Hindlimb muscle (tissue), 1 donor: ENCODE data around the gene CCDC60. TPM values are rescaled to one million over a fixed set of nuclear protein-coding genes. Genes with fewer than 3 reads are reported as not detected.

Experiments
- DNase-seq: peaks from one replicate; pipeline ENCODE4 v3.0.0-alpha.2; 2013
- polyA plus RNA-seq: library from polyadenylated mRNA; unstranded; fragments of 120-200 nt; gene quantifications from one replicate; pipeline ENCODE4 v1.2.1, GENCODE V29; 2013; ENCODE audit not compliant: insufficient read length

Gene CCDC60, protein sequence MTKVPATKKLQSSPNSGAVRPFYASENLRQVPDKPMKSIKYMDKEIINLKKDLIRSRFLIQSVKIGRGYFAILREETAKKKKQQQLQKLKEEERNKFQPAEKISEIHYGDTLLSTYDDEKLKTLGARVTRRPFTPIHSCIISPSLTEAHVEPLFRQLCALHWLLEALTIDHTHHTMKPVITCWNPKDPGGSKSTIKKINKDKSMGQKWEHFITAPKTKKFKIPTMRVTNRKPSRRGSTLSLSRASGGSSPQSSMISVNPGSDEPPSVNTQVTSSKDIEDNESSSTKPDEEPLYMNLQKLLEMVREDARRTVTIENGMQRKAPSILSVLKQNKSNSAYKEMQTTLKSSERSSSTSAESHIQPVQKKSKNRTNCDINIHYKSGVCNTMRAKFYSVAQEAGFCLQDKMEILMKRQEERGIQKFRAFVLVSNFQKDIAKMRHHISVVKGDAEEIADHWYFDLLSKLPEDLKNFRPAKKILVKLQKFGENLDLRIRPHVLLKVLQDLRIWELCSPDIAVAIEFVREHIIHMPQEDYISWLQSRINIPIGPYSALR
- polyA plus RNA-seq = not detected

DNA sequence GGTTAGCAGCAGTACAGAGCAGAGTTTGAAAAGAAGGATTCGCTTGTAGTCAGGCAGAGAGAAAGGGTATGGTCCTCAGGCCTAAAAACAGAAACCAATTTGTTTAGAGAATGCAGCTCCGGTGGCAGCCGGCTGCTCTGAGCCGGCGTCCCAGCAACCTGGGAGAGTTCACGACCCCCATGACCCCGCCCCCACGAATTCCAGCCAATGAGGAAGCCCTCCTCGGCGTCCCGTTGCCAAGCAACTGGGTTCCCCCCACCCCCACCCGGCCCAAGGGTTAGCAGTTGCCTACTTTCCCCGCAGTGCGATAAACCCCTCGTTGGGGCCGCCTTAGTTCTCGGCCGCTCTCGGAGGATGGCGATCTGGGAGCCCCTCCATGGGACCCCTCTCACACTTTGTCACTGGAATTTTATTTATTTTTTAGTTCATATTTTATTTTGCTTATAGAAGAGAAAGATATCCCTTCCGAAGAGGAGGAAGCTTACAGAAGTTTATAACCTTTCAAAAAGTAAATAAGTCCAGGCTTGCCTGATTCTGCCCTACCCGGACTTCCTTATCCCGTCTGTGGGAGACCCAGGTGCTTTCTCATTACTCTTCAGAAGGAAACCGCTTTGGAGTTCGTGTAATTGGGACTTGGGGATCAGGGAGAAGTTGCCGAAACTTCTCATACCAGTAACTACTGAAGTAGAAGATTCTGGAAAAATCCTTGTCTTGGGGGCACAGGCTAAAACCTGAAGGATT lies at the start of gene CCDC60:
Gene CCDC60 (plus strand): TSS at position 300 of the 741 bp plus-strand sequence. CDS start 448 bp downstream, outside the sequence.
- no peak for DNase-seq

DNA sequence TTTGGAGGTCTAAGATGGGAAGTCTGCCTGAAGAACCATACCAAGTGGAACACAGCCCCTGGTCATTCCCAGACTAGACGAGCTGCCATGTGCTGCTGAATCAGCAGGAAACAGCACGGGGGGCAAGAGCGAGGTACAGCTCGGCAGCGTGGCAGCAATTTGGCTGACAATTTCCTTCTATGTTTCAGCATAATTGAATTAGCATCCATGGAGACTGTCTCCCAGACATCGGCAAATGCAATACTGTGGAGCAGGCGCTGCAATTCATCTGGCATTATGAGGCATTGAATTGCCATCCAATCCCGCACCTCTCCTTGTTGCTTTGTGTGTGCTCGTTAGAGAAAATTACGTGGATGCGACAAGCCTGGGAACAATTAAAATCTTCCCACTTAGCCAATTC lies 46.0 kb upstream of the CCDC60 start:
- DNase-seq = no peak

DNA sequence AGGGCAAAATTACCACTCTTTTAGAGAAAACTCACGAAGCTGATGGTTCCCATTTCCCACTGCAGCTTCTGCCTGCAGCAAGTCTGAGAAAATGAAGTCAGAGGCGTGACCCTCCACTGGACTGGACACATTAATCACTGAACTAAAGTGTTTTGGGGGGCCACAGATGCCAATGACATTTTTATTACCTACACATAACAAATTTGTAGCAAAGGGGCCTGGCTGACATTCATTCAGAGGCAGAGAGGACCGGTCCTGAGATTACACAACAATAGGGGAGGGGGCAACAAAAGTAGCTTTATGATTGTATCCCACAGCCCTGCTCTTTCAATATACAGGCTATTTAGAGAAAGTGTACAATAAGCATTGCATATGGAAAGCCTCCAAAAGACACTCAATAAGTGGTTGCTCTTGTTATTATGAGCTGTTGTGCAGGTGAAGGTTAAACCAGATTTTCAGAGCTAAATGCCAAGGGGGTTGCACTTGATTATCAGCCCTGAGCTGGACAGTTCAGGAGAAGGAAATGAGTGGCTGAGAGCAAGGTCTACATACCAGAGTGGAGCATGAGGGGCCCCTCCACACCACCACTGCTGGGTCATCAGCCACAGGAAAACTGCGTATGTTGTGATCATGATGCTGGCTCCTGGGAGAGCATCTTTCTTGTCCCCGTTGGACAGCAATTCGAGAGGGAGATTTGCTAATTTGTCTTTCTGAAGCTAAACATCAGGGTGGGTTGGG lies 41.5 kb upstream of the CCDC60 start:
- no peak for DNase-seq

DNA sequence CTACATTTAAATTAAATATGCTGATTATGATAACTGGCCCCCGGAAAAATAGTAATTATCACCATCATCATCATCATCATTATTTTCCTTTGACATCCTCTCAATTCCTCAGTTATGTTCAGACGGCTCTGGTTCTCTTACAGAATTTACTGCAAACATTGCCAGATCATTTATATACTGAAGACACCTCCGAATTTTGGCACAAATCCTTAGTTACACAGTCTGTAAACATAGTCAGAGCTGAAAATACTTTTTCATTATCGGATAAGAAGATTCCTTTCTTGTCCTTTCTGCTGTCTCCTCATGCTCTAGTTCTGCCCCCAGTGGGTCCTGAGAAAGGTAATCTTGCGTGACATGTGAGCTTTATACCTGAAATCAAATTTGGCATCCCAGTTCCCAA lies 40.3 kb upstream of the CCDC60 start:
- DNase-seq = no peak

DNA sequence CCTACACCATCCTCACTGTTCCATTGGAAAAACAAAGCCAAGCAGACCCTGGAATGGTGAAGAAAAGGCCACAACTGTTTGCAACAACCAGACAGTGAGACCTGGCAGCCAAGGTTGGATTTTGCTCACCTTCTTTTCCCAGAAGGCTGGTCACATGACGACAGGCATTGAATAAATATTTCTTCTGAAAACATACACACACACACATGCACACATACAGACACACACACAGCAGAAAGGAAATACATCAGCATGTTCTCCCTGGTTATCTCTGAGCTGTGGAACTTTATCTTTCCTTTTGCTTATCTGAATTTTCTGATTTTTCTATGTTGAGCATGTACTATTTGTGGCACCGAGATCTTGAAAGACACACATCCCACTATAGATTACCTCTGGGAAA lies 38.0 kb upstream of the CCDC60 start:
- no peak for DNase-seq

DNA sequence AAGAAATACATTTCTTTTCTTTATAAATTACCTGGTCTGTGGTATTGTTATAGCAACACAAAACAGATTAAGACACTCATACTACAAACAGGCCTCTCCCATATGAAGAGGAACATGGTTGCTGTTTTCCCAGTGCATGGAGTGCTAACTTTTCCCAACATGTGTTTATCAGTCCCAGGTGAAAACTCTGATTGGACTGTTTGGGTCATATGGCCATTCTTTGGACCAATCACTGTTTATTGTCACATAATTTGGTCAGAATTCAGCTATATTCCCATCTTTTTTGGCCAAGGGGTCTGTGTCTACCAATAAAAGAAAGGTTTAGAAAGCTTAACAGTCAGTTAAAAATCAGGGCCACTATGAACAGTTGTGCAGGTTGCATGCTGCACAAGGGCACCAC lies 35.4 kb upstream of the CCDC60 start:
- DNase-seq = no peak

DNA sequence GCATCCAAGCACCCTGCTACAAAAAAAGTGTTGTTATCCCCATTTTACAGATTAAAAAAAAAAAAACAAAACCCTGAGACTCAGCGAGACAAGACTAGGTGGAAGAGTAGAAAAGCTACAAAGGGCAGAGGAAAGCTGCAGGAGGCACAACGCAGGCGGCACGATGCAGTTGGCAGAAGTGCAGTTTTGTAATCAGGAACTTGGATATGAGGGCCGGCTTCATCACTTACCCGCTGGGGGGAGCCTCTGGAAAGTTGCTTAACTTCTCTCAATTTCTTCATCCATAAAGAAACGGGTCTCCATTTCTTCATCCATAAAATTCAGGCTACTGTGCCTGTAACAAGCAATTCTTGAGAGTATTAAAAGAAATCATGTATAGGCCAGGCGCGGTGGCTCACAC lies 33.1 kb upstream of the CCDC60 start:
- no peak for DNase-seq

DNA sequence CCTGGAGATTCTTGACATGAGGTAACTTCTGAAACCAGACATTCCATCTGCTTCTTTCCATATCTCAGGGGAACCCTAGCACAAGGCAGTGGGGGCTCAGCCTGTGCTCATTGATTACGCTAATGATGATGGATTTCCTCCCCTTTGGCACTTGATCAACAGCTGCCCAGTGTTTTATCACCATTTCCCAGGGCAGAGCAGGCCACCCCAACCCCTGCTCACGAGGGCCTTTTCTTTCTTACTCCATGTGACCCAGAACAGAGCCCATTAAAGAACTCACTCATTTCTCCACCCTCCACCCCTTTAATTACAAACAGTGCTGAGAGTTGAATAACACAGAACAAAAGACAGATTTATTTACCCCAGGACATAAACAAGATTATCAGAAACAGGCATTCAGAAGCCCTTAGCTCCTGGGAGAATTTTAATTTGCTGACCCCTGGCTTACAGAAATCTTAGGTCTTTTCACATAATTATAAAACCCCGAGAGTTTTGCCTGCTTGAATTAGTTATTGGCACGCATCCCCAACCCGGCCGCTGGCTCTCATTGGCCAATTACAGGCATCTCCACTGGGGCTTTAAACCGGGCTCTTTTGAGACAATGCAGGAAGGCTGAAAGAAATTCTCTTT lies 32.0 kb upstream of the CCDC60 start:
- DNase-seq = no peak

DNA sequence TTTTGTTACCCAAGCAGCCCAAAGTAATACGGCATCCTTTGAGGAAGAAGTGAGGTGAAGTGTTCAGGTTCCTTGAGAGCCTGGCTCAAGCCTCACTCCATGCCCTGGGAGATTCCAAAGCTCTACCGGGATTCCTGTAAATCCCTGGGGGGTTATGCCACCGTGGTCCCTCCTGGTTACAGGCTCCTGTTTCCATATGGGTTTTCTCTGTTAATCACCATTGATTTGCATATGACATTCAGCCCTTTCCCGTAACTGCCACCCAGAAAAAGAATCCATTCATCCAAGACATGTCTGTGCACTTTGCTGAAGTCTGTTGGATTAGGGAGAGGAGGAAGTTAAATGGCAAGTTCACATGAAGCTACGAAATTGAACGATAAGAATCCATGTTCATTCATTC lies 27.9 kb upstream of the CCDC60 start:
- DNase-seq = no peak

DNA sequence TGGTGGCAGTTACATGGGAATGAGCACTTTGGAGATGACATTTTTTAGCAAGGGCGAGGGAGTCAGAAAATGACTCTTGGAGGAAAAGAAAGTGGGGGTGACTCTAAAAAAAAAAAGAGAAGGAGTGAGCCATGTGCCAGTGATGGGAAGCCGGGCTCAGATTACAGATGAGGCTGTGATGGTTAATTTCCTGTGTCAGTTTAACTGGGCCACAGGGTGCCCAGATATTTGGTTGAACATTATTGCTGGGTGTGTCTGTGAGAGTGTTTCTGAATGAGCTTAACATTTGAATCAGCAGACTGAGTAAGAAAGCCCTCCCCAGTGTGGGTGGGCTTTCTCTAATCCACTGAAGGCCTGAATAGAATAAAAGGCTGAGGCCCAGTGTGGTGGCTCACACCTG lies 26.8 kb upstream of the CCDC60 start:
- DNase-seq = no peak

DNA sequence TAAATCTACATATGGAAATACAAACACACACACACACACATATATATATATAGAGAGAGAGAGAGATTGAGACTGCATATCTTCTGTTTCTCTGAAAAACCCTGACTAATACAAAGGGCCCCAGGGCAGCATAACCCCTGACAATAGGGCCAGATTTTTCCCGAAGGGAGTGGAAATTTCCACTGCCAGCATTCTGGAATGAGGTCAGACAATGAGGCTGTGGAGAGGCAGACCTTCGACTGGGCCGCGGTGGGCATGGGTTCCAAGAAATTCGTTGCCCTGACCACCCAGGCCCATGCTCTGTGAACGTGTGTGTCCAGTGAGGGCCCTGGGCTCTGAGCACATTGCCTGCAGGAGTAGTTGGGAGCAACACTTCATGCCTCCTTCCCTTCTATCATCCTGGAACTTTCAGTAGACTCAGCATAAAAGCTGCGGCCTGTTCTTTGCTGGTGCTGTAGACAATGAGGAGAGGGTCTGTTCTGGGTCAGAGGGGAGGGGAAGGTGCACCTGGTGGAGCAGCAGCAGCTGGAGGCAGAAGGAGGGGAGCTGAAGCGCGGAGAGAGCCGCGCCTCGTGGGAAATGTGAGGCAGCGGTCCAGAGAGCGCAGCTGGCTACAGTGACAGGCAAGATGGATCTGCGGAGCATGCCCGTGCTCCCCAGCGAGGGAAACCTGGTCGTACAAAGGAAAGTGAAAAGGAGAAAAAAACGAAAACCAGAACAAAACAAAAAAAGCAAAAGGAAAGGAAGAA lies 25.6 kb upstream of the CCDC60 start:
- peak; percentile 55 for DNase-seq

DNA sequence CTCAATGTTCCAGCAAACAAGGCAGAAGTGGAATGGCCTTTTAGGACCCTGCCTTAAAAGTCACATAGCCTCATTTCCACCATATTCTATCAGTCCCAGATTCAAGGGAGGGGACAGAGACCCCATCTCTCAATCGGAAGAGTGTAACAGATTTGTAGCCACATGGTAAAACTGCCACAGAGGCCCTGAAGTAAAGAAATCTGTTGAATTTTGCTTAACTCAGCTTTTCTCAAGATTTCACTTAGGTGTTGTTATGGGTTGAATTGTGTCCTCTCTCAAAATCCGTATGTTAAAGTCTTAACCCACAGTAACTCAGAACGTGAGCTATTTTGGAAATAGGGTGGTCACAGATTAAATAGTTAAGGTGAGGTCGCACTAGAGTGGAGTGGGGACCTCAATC lies 22.7 kb upstream of the CCDC60 start:
- no peak for DNase-seq

DNA sequence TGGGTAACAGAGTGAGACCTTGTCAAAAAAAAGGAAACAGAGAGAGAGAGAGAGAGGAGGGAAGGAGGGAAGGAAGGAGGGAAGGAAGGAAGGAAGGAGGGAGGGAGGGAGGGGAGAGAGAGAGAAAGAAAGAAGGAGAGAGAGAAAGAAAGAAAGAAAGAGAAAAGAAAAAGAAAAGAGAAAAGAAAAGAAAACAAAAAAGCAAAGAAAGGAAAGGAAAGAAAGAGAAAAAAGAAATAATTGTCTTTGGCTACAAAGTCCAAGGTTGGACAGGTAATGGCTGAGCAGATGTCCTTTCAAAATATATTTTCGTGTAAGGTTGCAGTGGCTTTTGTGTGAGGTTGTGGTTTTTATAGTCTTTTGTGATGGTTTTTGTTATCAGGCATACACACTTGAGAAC lies 21.6 kb upstream of the CCDC60 start:
- no peak for DNase-seq

DNA sequence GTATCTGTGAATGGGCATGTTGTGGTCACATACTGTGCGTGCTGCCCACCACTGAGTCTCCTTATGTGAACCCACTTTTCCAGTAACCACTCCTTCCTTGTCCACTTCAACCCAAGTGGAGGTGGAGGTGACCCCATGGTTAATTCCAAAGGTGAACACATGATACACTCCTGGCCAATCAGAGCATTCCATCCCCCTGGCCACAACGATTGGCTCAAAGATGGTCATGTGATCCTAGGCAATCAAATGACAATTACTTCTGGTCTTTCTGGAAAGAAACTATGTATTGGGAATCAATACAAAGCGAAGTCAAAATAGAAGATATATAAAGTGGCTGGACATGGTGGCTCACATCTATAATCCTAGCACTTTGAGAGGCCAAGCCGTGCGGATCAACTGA lies 20.2 kb upstream of the CCDC60 start:
- no peak for DNase-seq

DNA sequence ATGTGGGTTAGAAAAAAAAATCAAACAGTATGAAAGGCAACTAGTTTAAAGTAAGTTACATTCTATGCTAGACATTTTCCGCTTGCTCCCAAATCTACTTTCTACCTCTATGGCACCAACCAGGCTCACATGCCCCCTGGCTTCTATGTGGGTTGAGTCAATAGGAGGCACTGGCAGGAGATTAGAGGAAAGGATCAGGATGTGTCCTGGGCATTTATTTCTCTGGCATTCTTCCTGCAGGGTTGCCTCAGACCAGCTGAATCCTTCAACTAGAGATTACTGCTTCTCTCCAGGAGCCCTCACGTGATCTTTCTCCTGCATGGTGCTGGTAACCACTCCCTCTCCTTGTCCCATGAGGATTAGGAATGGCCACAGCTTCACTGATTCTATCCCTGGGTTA lies 14.9 kb upstream of the CCDC60 start:
- DNase-seq = no peak

DNA sequence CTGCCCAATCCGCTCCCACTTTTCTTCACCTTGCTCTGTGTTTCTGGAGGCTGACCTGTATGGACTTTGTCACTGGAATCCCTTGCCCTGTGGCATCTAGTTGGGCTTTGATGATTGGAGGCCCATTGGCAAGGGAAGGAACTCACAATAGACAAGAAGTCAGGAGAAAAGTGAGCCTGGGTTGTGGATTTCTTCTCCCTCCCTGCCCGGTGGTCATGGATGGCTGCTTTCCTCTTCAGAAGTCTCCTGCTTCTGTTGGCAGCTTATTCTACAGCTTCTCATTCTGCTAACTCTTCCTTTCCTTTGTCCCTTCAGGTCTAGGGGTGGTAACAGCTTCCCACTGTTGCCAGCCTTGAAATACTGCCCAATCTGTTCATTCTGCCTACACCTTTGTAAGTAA lies 13.9 kb upstream of the CCDC60 start:
- no peak for DNase-seq

DNA sequence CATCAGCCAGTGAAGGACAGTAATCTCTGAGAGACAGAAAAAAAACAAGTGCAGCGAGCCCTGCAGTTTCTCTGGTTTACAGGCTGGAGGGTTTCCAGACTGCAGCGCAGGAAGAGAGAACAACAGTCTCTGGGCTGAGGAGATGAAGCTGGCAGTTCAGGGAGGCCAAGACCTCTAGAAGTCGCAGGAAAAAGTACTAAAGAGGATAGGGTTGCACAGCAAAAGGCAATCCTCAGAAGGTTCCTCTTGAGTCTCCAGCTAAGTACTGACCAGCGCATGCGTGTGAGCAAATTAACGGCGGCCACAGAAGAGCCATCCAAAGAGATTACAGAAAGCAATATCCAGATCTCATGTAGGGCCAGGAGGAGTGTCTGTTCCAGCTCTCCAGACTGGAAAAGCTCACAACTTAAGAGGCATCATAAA lies 12.2 kb upstream of the CCDC60 start:
- DNase-seq = no peak

DNA sequence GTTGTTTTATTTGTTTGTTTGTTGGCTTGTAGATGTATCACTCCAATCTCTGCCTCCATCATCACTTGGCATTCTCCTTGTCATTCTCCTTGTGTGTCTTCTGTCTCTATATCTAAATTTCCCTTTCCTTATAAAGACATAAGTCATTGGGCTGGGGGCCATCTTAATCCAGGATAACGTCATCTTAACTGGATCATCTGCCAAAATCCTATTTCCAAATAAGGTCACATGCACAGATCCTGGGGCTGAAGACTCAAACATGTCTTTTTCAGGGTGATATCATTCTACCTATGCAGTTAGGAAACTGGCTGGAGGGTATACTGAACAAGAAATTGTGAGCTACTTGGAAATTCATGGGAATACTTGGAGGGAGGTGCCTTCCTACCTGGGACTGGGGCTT lies 8.7 kb upstream of the CCDC60 start:
- no peak for DNase-seq

DNA sequence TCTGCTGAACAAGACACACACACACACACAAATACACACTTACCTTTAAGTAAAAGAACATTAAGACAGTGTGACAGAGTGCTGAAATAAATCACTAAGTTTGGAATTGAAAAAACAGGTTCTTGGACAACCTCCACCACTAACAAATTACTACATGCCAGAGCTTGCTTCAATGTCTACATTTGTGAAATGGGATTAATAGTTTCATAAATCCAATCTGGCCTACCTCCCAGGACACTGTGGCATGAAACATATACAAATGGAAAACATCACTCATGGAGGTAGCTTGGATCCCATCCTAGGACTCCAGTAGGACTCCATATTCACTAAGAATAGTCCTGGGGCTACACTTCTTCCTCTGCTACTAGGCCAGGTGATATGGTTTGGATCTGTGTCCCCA lies 8.2 kb upstream of the CCDC60 start:
- no peak for DNase-seq

DNA sequence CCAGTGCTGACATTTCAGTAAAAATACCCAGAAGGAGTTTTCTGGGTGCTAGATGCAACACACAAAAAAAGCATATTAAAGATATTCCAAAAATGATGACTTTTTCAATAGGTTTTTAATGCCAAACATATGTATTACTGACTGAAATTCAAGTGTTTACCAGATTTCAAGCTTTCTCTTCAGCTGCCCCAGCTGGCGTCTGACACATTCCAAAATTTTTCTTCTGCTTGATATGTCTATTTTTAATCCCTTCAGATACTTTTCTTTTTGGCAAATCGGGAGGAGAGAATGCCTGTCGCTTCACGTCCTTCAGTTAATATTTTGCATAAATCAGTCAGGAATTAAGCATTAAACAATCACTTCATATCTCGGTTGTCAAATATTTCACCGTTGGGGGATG lies 7.1 kb upstream of the CCDC60 start:
- peak; percentile 22 for DNase-seq

DNA sequence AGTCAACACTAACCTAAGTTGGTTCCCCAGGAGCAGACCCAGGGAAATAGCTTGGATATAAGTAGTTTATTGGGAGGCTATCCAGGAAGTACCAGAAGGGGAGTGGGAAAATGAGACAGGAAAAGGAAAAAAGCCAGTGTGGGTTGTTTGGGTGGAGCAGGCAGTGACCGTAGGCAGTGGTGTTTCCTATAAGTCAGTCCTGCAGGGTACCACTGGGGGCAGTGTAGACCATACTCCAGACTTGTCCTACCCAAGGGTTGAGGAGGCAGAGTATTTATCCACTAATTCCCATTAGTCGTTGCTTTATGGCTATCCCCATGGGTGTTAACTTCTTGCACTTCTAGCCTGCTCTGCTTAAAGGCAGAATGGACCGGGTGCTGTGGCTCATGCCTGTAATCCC lies 6.4 kb upstream of the CCDC60 start:
- DNase-seq = no peak
